Natural killer cell treated with Interleukin-12 subunit alpha and Interleukin-12 subunit beta and Interleukin-15 and Interleukin-18, amount 100 ng/mL, for 72 hours (primary cell): ENCODE measurements around the gene RALGPS1. TPM values are rescaled to one million over a fixed set of nuclear protein-coding genes. Genes with fewer than 3 reads are reported as not detected.

Experiments
- ATAC-seq, 2 donors: fragments of 150-1000 bp; cut with Tn5 transposase in 1 of 2; sonication (Bioruptor Pico), chemical (Tn5 transposase) in 1 of 2; 2 replicates each; pipeline ENCODE4 v1.10.0; 2021
- DNase-seq: peaks from one replicate; pipeline ENCODE4 v3.0.0; 2022; ENCODE audit warnings: low spot score
- H3K27ac Mint-ChIP-seq, 2 donors: 1 replicate in 1 of 2; 2 replicates in 1 of 2; pipeline ENCODE4 v1.8.0; 2022; ENCODE audit warnings: mixed read lengths in 2 of 2, mild to moderate bottlenecking in 1 of 2, moderate library complexity in 1 of 2
- H3K27me3 Mint-ChIP-seq, 2 donors: 1 replicate in 1 of 2; 2 replicates in 1 of 2; pipeline ENCODE4 v1.8.0; 2022; ENCODE audit warnings: mixed read lengths in 2 of 2
- H3K36me3 Mint-ChIP-seq: one replicate; pipeline ENCODE4 v1.8.0; 2022; ENCODE audit warnings: mixed read lengths
- H3K4me1 Mint-ChIP-seq, 2 donors: 1 replicate in 1 of 2; 2 replicates in 1 of 2; pipeline ENCODE4 v1.8.0; 2022; ENCODE audit warnings: low read depth in 2 of 2, mixed read lengths in 2 of 2, mild to moderate bottlenecking in 1 of 2
- H3K4me3 Mint-ChIP-seq: one replicate; pipeline ENCODE4 v1.8.0; 2022; ENCODE audit warnings: mixed read lengths
- H3K9me3 Mint-ChIP-seq: 2 replicates; pipeline ENCODE4 v1.8.0; 2022; ENCODE audit warnings: mixed read lengths
- total RNA-seq, 2 donors: library from RNA; stranded (reverse); gene quantifications; one replicate each; pipeline ENCODE4 v1.2.3, GENCODE V29; 2022

RALGPS1 gene
- total RNA-seq, 2 donors from 2014 or later, result 4.4 to 7.0 TPM

- ATAC-seq (no peak), DNase-seq (no peak)
- Mint-ChIP-seq H3K36me3 (no peaks in the 10 kb centered on the region), H3K4me3 (no peak overlapping the region), H3K27ac (no peak overlapping the region), H3K9me3 (no peaks in the 10 kb centered on the region), H3K27me3 (no peaks in the 10 kb centered on the region), H3K4me1 (peaks cover 22 to 27% of the 10 kb centered on the region in 2 donors)
Measured at GRCh38 chr9:127053057-127053821, 138.7 kb downstream of the RALGPS1 start.

- no peaks in the 10 kb centered on the region for H3K36me3 Mint-ChIP-seq
Measured at GRCh38 chr9:127053960-127054359, 139.4 kb downstream of the RALGPS1 start.

GRCh38 chr9:127055745-127056402 lies 141.3 kb downstream of the RALGPS1 start:
- DNase-seq, result no peak
- no peak for ATAC-seq
- Mint-ChIP-seq H3K4me1 (peaks cover 15 to 23% of the 10 kb centered on the region in 2 donors), H3K27me3 (no peaks in the 10 kb centered on the region), H3K9me3 (no peaks in the 10 kb centered on the region), H3K36me3 (no peaks in the 10 kb centered on the region), H3K4me3 (no peak overlapping the region), H3K27ac (no peak overlapping the region)

More at GRCh38 chr9:127053960-127054359, 139.4 kb downstream of the RALGPS1 start:
- Mint-ChIP-seq H3K4me3 (no peak overlapping the region), H3K27me3 (no peaks in the 10 kb centered on the region), H3K9me3 (no peaks in the 10 kb centered on the region), H3K27ac (no peak overlapping the region), H3K4me1 (peaks cover 20 to 27% of the 10 kb centered on the region in 2 donors)
- ATAC-seq (no peak), DNase-seq (no peak)

- Mint-ChIP-seq H3K4me1 (peaks cover 15 to 22% of the 10 kb centered on the region in 2 donors), H3K9me3 (no peaks in the 10 kb centered on the region), H3K4me3 (no peak overlapping the region), H3K27me3 (no peaks in the 10 kb centered on the region), H3K36me3 (no peaks in the 10 kb centered on the region), H3K27ac (no peak overlapping the region)
- ATAC-seq (no peak), DNase-seq (no peak)
Measured at GRCh38 chr9:127056446-127056845, 141.9 kb downstream of the RALGPS1 start.

- H3K27ac Mint-ChIP-seq, result peak overlapping the region in 1 of 2 donors; percentile 2
Measured at GRCh38 chr9:127058011-127058644, 143.5 kb downstream of the RALGPS1 start.

GRCh38 chr9:127058645-127059021 lies 144.1 kb downstream of the RALGPS1 start:
- Mint-ChIP-seq H3K4me1 (peaks cover 15 to 22% of the 10 kb centered on the region in 2 donors), H3K4me3 (no peak overlapping the region), H3K36me3 (no peaks in the 10 kb centered on the region), H3K9me3 (no peaks in the 10 kb centered on the region), H3K27me3 (no peaks in the 10 kb centered on the region), H3K27ac (peak overlapping the region in 1 of 2 donors; percentile 2)
- DNase-seq, result no peak
- no peak for ATAC-seq

More at GRCh38 chr9:127058011-127058644, 143.5 kb downstream of the RALGPS1 start:
- Mint-ChIP-seq H3K4me1 (peaks cover 15 to 22% of the 10 kb centered on the region in 2 donors), H3K4me3 (no peak overlapping the region), H3K27me3 (no peaks in the 10 kb centered on the region), H3K9me3 (no peaks in the 10 kb centered on the region), H3K36me3 (no peaks in the 10 kb centered on the region)
- ATAC-seq, result no peak
- DNase-seq, result no peak

- H3K9me3 Mint-ChIP-seq, result no peaks in the 10 kb centered on the region
- peaks cover 15 to 22% of the 10 kb centered on the region in 2 donors for H3K4me1 Mint-ChIP-seq
- H3K27me3 Mint-ChIP-seq, result no peaks in the 10 kb centered on the region
- H3K27ac Mint-ChIP-seq, result peak overlapping the region in 1 of 2 donors; percentile 2
- no peak overlapping the region for H3K4me3 Mint-ChIP-seq
- H3K36me3 Mint-ChIP-seq, result no peaks in the 10 kb centered on the region
- no peak for DNase-seq
- peak in 1 of 2 donors; percentile 70 for ATAC-seq
Measured at GRCh38 chr9:127059030-127059429, 144.4 kb downstream of the RALGPS1 start.

- H3K4me1 Mint-ChIP-seq, result peaks cover 15 to 22% of the 10 kb centered on the region in 2 donors
- H3K27ac Mint-ChIP-seq, result no peak overlapping the region
- no peak overlapping the region for H3K4me3 Mint-ChIP-seq
- H3K9me3 Mint-ChIP-seq, result no peaks in the 10 kb centered on the region
- no peaks in the 10 kb centered on the region for H3K36me3 Mint-ChIP-seq
- H3K27me3 Mint-ChIP-seq, result no peaks in the 10 kb centered on the region
- DNase-seq (no peak), ATAC-seq (no peak)
Measured at GRCh38 chr9:127059765-127060361, 145.3 kb downstream of the RALGPS1 start.

- H3K27ac Mint-ChIP-seq, result no peak overlapping the region
- DNase-seq (no peak), ATAC-seq (no peak)
- peaks cover 15 to 22% of the 10 kb centered on the region in 2 donors for H3K4me1 Mint-ChIP-seq
- no peaks in the 10 kb centered on the region for H3K9me3 Mint-ChIP-seq
- no peaks in the 10 kb centered on the region for H3K36me3 Mint-ChIP-seq
- no peak overlapping the region for H3K4me3 Mint-ChIP-seq
- H3K27me3 Mint-ChIP-seq, result no peaks in the 10 kb centered on the region
Measured at GRCh38 chr9:127061411-127061810, 146.8 kb downstream of the RALGPS1 start.

- ATAC-seq, result no peak
- H3K4me3 Mint-ChIP-seq, result no peak overlapping the region
- H3K27me3 Mint-ChIP-seq, result no peaks in the 10 kb centered on the region
- no peak overlapping the region for H3K27ac Mint-ChIP-seq
- H3K36me3 Mint-ChIP-seq, result no peaks in the 10 kb centered on the region
- no peak for DNase-seq
- peaks cover 5% of the 10 kb centered on the region in 2 donors for H3K4me1 Mint-ChIP-seq
- H3K9me3 Mint-ChIP-seq, result no peaks in the 10 kb centered on the region
Measured at GRCh38 chr9:127064335-127064734, 149.8 kb downstream of the RALGPS1 start.

GRCh38 chr9:127065592-127065991 lies 151.0 kb downstream of the RALGPS1 start:
- Mint-ChIP-seq H3K27ac (no peak overlapping the region), H3K9me3 (no peaks in the 10 kb centered on the region), H3K4me1 (no peaks in the 10 kb centered on the region), H3K27me3 (no peaks in the 10 kb centered on the region), H3K4me3 (no peak overlapping the region), H3K36me3 (no peaks in the 10 kb centered on the region)
- DNase-seq (no peak), ATAC-seq (no peak)

- no peaks in the 10 kb centered on the region for H3K27me3 Mint-ChIP-seq
- H3K36me3 Mint-ChIP-seq, result peaks cover 3% of the 10 kb centered on the region
- H3K4me3 Mint-ChIP-seq, result no peak overlapping the region
- H3K9me3 Mint-ChIP-seq, result no peaks in the 10 kb centered on the region
- no peak overlapping the region for H3K27ac Mint-ChIP-seq
- no peaks in the 10 kb centered on the region for H3K4me1 Mint-ChIP-seq
- DNase-seq (no peak), ATAC-seq (no peak)
Measured at GRCh38 chr9:127066060-127066850, 151.7 kb downstream of the RALGPS1 start.

GRCh38 chr9:127066851-127067136 lies 152.2 kb downstream of the RALGPS1 start:
- H3K27me3 Mint-ChIP-seq, result no peaks in the 10 kb centered on the region
- no peaks in the 10 kb centered on the region for H3K4me1 Mint-ChIP-seq
- no peak overlapping the region for H3K4me3 Mint-ChIP-seq
- no peak overlapping the region for H3K27ac Mint-ChIP-seq
- ATAC-seq, result no peak
- peaks cover 8% of the 10 kb centered on the region for H3K36me3 Mint-ChIP-seq
- H3K9me3 Mint-ChIP-seq, result no peaks in the 10 kb centered on the region
- no peak for DNase-seq
